ENCODE results near the gene RANGAP1.
A peak's percentile ranks its signal among the peaks of the same experiment; 100 is the strongest.
"Not testable (repeated sequence)": the region's sequence is repeated elsewhere in the genome, so short reads cannot be mapped to it uniquely, and the experiment has no call there.

Gene RANGAP1

DNA sequence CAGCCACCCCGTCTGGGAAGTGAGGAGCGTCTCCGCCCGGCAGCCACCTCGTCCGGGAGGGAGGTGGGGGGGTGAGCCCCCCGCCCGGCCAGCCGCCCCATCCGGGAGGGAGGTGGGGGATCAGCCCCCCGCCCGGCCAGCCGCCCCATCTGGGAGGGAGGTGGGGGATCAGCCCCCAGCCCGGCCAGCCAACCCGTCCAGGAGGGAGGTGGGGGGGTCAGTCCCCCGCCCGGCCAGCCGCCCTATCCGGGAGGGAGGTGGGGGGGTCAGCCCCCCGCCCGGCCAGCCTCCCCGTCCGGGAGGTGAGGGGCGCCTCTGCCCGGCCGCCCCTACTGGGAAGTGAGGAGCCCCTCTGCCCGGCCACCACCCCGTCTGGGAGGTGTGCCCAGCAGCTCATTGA is 8.8 kb upstream of the RANGAP1 start:
- not testable (repeated sequence) for H3K9ac ChIP-seq (ENCODE audit: low read length); H3K36me3 ChIP-seq (ENCODE audit: control insufficient read depth, insufficient read depth, low read length); H3K4me1 ChIP-seq (ENCODE audit: control insufficient read depth, insufficient read depth, low read length); H3K4me3 ChIP-seq (ENCODE audit: low read length); H3K27me3 ChIP-seq (ENCODE audit: control insufficient read depth, insufficient read depth, low read length); H3K9me3 ChIP-seq (ENCODE audit: control insufficient read depth, low read length)

DNA sequence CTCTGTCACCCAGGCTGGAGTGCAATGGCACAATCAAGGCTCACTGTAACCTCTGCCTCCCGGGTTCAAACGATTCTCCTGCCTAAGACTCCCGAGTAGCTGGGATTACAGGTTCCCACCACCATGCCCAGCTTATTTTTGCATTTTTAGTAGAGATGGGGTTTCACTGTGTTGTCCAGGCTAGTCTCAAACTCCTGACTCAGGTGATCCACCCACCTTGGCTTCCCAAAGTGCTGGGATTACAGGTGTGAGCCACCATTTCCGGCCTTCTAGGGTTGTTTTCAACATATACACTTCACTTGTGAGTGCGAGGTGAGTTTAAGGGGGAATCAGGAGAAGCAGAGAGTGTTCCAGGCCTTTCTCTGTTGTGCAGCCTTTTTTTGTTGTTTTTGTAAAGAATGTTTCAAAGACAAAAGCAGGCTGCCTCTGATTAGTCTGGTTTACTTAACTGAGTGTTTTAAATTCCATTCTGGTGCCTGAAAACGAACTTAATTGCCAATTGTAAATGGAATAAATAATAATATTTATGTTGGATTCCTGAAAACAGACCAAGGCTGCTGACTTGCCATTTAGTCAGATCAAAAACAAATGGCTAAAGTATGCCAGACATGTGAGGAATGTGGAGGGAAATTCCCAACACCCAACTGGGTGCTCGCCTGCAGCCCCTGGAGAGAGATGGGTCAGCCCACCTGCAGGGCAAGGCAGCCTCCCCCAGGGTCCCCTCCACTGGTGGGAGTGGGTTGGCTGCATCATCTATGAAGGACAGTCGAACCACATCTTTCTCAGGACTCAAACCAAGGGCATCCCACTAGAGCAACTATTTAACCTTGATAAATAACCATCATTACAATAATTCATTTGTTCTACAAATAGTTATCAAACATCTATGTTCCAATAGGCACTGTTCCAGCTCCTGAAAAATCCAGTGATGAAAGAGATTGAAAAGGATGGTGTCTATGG is 4.6 kb upstream of the RANGAP1 start:
- no peaks in the 10 kb centered on the region for H3K36me3 ChIP-seq (ENCODE audit: control insufficient read depth, insufficient read depth, low read length)
- H3K9ac ChIP-seq (ENCODE audit: low read length) = no peak overlapping the region
- no peaks in the 10 kb centered on the region for H3K9me3 ChIP-seq (ENCODE audit: control insufficient read depth, low read length)
- H3K4me3 ChIP-seq (ENCODE audit: low read length) = no peak overlapping the region
- H3K27me3 ChIP-seq (ENCODE audit: control insufficient read depth, insufficient read depth, low read length) = no peaks in the 10 kb centered on the region
- peaks cover 17% of the 10 kb centered on the region for H3K4me1 ChIP-seq (ENCODE audit: control insufficient read depth, insufficient read depth, low read length)

DNA sequence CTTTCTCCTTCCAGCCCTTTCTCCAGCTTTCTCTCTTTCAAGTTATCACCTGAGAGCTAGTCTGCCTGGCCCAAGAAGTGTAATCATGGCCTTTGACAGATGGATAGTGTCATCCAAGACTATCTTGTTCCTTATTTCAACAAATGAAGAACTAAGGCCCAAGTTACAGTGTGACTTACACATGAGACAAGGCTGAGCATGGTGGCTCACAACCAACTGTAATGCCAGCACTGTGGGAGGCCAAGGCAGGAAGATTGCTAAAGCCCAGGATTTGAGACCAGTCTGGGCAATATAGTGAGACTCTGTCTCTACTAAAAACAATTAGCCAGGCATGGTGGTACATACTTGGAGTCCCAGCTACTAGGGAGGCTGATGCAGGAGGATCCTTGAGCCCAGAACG is 3.7 kb upstream of the RANGAP1 start:
- H3K27me3 ChIP-seq (ENCODE audit: control insufficient read depth, insufficient read depth, low read length) = no peaks in the 10 kb centered on the region
- no peaks in the 10 kb centered on the region for H3K36me3 ChIP-seq (ENCODE audit: control insufficient read depth, insufficient read depth, low read length)
- no peak overlapping the region for H3K9ac ChIP-seq (ENCODE audit: low read length)
- peaks cover 24% of the 10 kb centered on the region for H3K4me1 ChIP-seq (ENCODE audit: control insufficient read depth, insufficient read depth, low read length)
- no peaks in the 10 kb centered on the region for H3K9me3 ChIP-seq (ENCODE audit: control insufficient read depth, low read length)
- H3K4me3 ChIP-seq (ENCODE audit: low read length) = no peak overlapping the region

DNA sequence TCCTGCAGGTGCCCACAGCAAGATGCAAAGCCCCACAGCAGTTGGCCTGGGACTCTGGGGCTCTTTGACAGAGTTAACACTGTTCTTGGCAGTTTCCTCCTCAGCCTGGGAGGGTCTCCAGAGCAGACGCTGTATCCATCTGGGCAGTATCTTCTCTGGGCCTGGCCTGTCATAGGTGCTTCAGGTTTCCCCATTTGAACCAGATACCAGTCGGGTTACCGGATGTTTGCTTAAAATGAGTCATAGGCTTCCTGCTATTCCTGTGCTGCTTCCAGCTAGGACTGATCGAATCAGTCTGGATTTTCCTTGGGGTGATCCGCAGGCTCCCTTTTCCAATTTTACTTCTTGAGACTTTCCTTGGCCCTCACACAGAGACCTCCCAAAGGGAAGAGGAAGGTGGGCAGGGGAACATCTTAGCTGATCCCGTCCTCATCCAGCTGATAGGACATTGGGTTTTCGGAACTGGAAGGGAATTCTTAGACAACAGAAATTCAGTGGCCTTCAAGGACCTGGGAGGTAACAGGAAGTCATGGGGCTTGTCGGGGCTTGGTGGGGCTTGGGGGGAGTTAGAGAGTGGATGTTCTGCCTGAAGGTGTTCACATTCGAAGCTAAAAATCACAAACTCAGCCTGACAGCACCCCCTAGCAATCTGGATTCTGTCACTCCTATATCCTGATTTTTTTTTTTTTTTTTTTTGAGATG is 2.4 kb upstream of the RANGAP1 start:
- no peak overlapping the region for H3K4me3 ChIP-seq (ENCODE audit: low read length)
- no peaks in the 10 kb centered on the region for H3K36me3 ChIP-seq (ENCODE audit: control insufficient read depth, insufficient read depth, low read length)
- H3K9me3 ChIP-seq (ENCODE audit: control insufficient read depth, low read length) = no peaks in the 10 kb centered on the region
- peak overlapping the region; percentile 54 for H3K9ac ChIP-seq (ENCODE audit: low read length)
- H3K4me1 ChIP-seq (ENCODE audit: control insufficient read depth, insufficient read depth, low read length) = peaks cover 27% of the 10 kb centered on the region
- no peaks in the 10 kb centered on the region for H3K27me3 ChIP-seq (ENCODE audit: control insufficient read depth, insufficient read depth, low read length)

DNA sequence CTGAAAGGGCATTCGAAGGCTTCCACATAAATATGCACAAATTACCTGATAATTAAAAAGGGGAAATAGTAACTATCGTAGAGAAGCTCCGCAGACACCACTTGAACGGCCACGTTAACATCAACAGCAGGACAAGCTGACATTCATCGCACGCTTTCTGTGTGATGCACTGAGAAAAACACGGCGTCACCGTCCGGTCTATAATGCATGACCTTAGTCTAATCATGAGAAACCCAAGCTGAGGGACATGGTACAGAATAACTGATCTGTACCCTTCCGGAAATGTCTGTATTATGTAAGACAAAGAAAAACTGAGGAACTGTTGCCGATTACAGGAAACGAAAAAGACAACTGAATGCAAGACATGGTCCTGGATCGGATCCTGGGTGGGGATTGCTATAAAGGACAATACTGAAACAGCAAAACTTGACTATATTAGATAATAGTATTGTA is 678 bp upstream of the RANGAP1 start:
- Histone ChIP-seq H3K4me1 (ENCODE audit: control insufficient read depth, insufficient read depth, low read length) (peaks cover 27% of the 10 kb centered on the region), H3K9me3 (ENCODE audit: control insufficient read depth, low read length) (no peaks in the 10 kb centered on the region), H3K9ac (ENCODE audit: low read length) (peak overlapping the region; percentile 44), H3K27me3 (ENCODE audit: control insufficient read depth, insufficient read depth, low read length) (no peaks in the 10 kb centered on the region), H3K4me3 (ENCODE audit: low read length) (peak overlapping the region; percentile 86), H3K36me3 (ENCODE audit: control insufficient read depth, insufficient read depth, low read length) (no peaks in the 10 kb centered on the region)

DNA sequence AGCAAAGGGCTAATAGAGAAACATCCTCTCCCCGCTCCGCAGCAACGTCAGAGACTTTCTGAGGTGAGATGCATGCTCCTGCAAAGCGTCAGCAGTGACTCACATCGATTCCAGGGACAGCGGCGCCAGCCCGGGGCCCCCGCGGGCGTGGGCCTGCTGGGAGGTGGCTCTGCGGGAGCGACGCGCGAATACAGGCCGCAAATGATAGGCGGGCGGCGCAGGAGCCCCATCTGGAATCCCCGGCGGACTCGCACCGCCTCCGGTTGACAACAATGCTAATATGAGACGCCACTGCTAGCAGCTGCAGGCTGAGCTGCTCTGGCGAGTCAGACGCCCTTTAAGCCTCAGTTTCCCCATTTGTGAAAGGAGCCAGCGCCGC is 557 bp downstream of the RANGAP1 start:
- Histone ChIP-seq H3K4me1 (ENCODE audit: control insufficient read depth, insufficient read depth, low read length) (peaks cover 27% of the 10 kb centered on the region), H3K36me3 (ENCODE audit: control insufficient read depth, insufficient read depth, low read length) (no peaks in the 10 kb centered on the region), H3K9me3 (ENCODE audit: control insufficient read depth, low read length) (no peaks in the 10 kb centered on the region), H3K9ac (ENCODE audit: low read length) (peak overlapping the region; percentile 68), H3K27me3 (ENCODE audit: control insufficient read depth, insufficient read depth, low read length) (no peaks in the 10 kb centered on the region), H3K4me3 (ENCODE audit: low read length) (peak overlapping the region; percentile 86)

DNA sequence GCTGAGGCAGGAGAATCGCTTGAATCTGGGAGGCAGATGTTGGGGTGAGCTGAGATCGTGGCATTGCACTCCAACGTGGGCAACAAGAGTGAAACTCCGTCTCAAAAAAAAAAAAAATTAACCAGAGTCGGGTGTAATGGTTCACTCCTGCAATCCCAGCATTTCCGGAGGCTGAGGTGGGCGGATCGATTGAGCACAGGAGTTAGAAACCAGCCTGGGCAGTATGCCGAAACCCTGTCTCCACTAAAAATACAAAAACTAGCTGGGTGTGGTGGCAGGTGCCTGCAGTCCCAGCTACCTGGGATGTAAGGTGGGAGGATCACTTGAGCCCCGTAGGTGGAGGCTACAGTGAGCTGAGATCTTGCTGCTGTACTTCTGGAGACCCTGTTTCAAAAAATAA is 1.5 kb downstream of the RANGAP1 start:
- no peaks in the 10 kb centered on the region for H3K27me3 ChIP-seq (ENCODE audit: control insufficient read depth, insufficient read depth, low read length)
- peaks cover 27% of the 10 kb centered on the region for H3K4me1 ChIP-seq (ENCODE audit: control insufficient read depth, insufficient read depth, low read length)
- no peaks in the 10 kb centered on the region for H3K9me3 ChIP-seq (ENCODE audit: control insufficient read depth, low read length)
- H3K36me3 ChIP-seq (ENCODE audit: control insufficient read depth, insufficient read depth, low read length) = no peaks in the 10 kb centered on the region
- H3K9ac ChIP-seq (ENCODE audit: low read length) = no peak overlapping the region
- H3K4me3 ChIP-seq (ENCODE audit: low read length) = peak overlapping the region; percentile 86

DNA sequence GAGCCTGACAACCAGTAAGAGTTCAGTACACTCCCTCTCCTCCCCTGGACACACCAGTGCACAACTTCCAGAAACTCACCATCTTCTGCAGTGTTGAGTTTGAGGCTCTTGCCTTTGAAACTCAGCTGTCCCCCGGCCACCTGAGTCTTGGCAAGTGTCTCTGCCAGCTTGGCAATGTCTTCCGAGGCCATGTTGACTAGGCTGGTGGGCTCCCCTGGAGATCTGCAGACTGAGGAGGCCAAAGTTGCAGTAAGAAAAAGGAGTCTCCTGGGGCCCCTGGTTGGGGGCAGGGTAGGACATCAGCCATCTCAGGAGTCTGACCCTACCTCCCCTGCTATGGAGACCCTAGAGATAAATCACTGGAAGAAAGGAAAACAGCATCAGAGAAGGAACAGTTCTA is 5.1 kb downstream of the RANGAP1 start:
- Histone ChIP-seq H3K4me1 (ENCODE audit: control insufficient read depth, insufficient read depth, low read length) (peaks cover 10% of the 10 kb centered on the region), H3K36me3 (ENCODE audit: control insufficient read depth, insufficient read depth, low read length) (no peaks in the 10 kb centered on the region), H3K9me3 (ENCODE audit: control insufficient read depth, low read length) (no peaks in the 10 kb centered on the region)

DNA sequence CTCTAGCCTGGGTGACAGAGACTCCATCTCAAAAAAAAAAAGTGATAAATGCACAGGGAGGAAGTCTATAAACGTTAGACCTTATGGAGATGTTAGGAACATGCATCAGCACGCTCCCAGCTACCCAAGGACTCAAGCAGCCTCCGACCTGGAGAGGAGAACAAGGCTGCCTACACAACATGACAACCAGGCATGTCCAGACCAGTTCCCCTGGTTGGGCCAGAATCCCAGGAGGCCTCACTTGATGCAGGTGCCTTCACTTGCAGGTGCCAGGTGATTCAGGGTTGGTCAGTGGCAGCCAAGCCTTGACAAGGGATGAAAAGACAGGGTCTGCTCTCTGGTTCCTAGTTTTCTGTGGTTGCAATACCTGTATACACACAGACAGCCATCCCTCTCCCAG is 5.9 kb downstream of the RANGAP1 start:
- no peaks in the 10 kb centered on the region for H3K27me3 ChIP-seq (ENCODE audit: control insufficient read depth, insufficient read depth, low read length)
- no peak overlapping the region for H3K9ac ChIP-seq (ENCODE audit: low read length)
- H3K9me3 ChIP-seq (ENCODE audit: control insufficient read depth, low read length) = no peaks in the 10 kb centered on the region
- H3K4me3 ChIP-seq (ENCODE audit: low read length) = no peak overlapping the region
- no peaks in the 10 kb centered on the region for H3K36me3 ChIP-seq (ENCODE audit: control insufficient read depth, insufficient read depth, low read length)
- H3K4me1 ChIP-seq (ENCODE audit: control insufficient read depth, insufficient read depth, low read length) = peaks cover 7% of the 10 kb centered on the region

More for the DNA sequence above, 5.1 kb downstream of the RANGAP1 start:
- Histone ChIP-seq H3K9ac (ENCODE audit: low read length) (no peak overlapping the region), H3K27me3 (ENCODE audit: control insufficient read depth, insufficient read depth, low read length) (no peaks in the 10 kb centered on the region), H3K4me3 (ENCODE audit: low read length) (no peak overlapping the region)

DNA sequence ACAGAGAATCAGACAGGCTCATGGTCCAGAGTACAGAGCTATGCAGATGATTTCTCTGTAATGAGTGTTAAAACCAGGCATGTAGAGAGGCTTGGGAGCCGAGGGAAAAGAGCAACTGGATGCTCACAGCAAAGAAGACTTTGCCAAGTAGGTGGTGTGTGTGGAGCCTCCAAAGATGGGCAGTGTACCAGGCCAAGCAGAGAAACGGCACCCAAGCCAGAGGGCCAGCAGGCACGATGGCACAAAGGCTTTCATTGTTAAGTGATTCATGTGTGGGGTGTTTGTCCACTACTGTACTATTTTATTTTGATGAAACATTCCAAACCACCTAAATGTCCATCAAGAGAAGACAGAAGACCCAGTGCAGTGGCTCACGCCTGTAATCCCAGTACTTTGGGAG is 11.1 kb downstream of the RANGAP1 start:
- Histone ChIP-seq H3K4me3 (ENCODE audit: low read length) (no peak overlapping the region), H3K9ac (ENCODE audit: low read length) (no peak overlapping the region), H3K9me3 (ENCODE audit: control insufficient read depth, low read length) (no peaks in the 10 kb centered on the region), H3K36me3 (ENCODE audit: control insufficient read depth, insufficient read depth, low read length) (no peaks in the 10 kb centered on the region), H3K27me3 (ENCODE audit: control insufficient read depth, insufficient read depth, low read length) (no peaks in the 10 kb centered on the region), H3K4me1 (ENCODE audit: control insufficient read depth, insufficient read depth, low read length) (no peaks in the 10 kb centered on the region)

DNA sequence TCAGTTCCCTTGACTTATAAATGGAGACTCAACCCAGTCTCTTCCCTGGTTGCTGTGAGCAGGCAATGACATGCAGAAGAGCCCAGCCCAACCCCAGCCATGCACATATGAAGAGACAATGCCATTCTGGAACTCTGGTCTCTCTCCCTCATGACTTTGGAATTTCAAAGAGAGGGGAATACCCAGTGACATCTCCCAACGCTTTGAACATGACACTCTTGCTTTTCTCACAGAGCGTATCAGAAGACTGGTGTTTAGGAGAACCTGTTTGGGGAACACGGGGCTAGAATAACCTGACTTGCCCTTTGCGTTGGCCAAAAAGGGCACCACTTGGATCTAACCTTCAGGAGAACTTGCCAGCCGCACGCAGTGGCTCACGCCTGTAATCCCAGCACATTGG is 12.9 kb downstream of the RANGAP1 start:
- H3K9me3 ChIP-seq (ENCODE audit: control insufficient read depth, low read length) = no peaks in the 10 kb centered on the region
- H3K4me3 ChIP-seq (ENCODE audit: low read length) = no peak overlapping the region
- H3K27me3 ChIP-seq (ENCODE audit: control insufficient read depth, insufficient read depth, low read length) = no peaks in the 10 kb centered on the region
- H3K4me1 ChIP-seq (ENCODE audit: control insufficient read depth, insufficient read depth, low read length) = no peaks in the 10 kb centered on the region
- no peaks in the 10 kb centered on the region for H3K36me3 ChIP-seq (ENCODE audit: control insufficient read depth, insufficient read depth, low read length)
- no peak overlapping the region for H3K9ac ChIP-seq (ENCODE audit: low read length)

DNA sequence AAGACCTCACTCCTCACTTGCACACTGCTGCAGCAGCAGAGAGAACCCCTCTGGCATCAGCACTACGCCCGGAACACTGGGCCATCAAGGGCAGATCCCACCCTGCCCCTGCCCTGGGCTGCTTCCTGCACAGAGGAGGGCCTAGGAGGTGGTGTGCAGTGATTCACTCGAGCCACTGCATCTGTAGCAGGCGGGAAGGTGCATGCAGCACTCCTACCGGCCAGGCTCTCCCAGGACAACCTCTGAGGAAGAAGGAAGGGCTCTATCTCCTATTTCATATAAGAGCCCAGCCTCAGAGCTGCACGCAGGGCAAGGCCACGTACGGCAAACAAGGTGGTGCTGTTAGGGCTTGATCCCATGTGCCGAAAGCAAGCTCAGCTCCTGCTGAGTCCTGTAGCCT is 14.2 kb downstream of the RANGAP1 start:
- no peaks in the 10 kb centered on the region for H3K36me3 ChIP-seq (ENCODE audit: control insufficient read depth, insufficient read depth, low read length)

More for the DNA sequence above, 14.2 kb downstream of the RANGAP1 start:
- H3K9ac ChIP-seq (ENCODE audit: low read length) = no peak overlapping the region
- no peaks in the 10 kb centered on the region for H3K9me3 ChIP-seq (ENCODE audit: control insufficient read depth, low read length)
- no peak overlapping the region for H3K4me3 ChIP-seq (ENCODE audit: low read length)
- H3K27me3 ChIP-seq (ENCODE audit: control insufficient read depth, insufficient read depth, low read length) = no peaks in the 10 kb centered on the region
- H3K4me1 ChIP-seq (ENCODE audit: control insufficient read depth, insufficient read depth, low read length) = no peaks in the 10 kb centered on the region
